Tibial nerve (tissue), 4 donors: ENCODE measurements around the gene EFCAB7.

ENCODE experiments used
- CTCF ChIP-seq, 5 experiments: fragments of 200-600 bp in 3 of 5; fragments of 450-650 bp in 2 of 5; sonication (generic) in 3 of 5; IDR thresholded peaks; one replicate each; pipeline ENCODE4 v1.5.1; 2016 to 2019; ENCODE audit warnings: antibody characterized with exemption in 5 of 5, mild to moderate bottlenecking in 3 of 5, moderate library complexity in 2 of 5
- EP300 ChIP-seq, 2 donors: sonication (generic); formaldehyde crosslinking; IDR thresholded peaks; one replicate each; pipeline ENCODE4 v1.6.1; 2017; ENCODE audit warnings: antibody characterized with exemption in 2 of 2, mild to moderate bottlenecking in 1 of 2
- POLR2A ChIP-seq, 2 donors: fragments of 450-650 bp; IDR thresholded peaks; one replicate each; pipeline ENCODE4 v1.6.1; 2017; ENCODE audit warnings: antibody characterized with exemption in 2 of 2, mild to moderate bottlenecking in 2 of 2, moderate library complexity in 2 of 2

- TF ChIP-seq CTCF (IDR thresholded peaks at IDR 0.05) (no peak), EP300 (IDR thresholded peaks at IDR 0.05) (no peak), POLR2A (IDR thresholded peaks at IDR 0.05) (no peak)
Observed at GRCh38 chr1:63592536-63593302, 69.4 kb downstream of the EFCAB7 start.
